ENCODE measurements around the gene BCL7C. TPM values are rescaled to one million over a fixed set of nuclear protein-coding genes. Genes with fewer than 3 reads are reported as not detected.

BCL7C gene
- polyA plus RNA-seq, 2 of the 4 experiments (the other 2 are of a cell fraction) = 10.8 to 12.9 TPM

GRCh38 chr16:30874821-30875717 is 18.8 kb downstream of the BCL7C start (continued):
- TF ChIP-seq FOXS1 (CRISPR knock-in tag; IDR thresholded peaks at IDR 0.05) = no peak

GRCh38 chr16:30874244-30874820 is 19.5 kb downstream of the BCL7C start:
- FAIRE-seq (no peak), DNase-seq (ENCODE audit: low read depth in 1 of 2, low spot score in 1 of 2) (no peak), ATAC-seq (peak in 1 of 2 experiments; percentile 3; a peak in 3 of 6 replicates)
- peak overlapping the region; percentile 71 for H3K4me3 ChIP-seq
- TF ChIP-seq E2F6 (IDR thresholded peaks at IDR 0.05; ENCODE audit: borderline replicate concordance, low read depth) (peak; percentile 46; the same call in 1 of the 2 replicates), TP53 (CRISPR knock-in tag; IDR thresholded peaks at IDR 0.05) (no peak)
- peaks cover 13% of the 10 kb centered on the region; the same call in 2 of the 3 replicates for H3K4me1 ChIP-seq
- 39% methylated on average over 23 of the region's 23 CpGs for WGBS (ENCODE audit: missing lambda C conversion rate)
- POLR2A ChIA-PET = interaction anchor here (0.8 to 2.3 kb wide), 9 partner anchors 12 to 96 kb away, joined by 4 to 26 read pairs (median 10); partner anchors contain the start of genes BCL7C and ZNF629
- no peaks in the 10 kb centered on the region for H3K9me3 ChIP-seq
- CTCF ChIA-PET = interaction anchor here (0.7 to 2.9 kb wide), 12 partner anchors 9 to 533 kb away, joined by 3 to 13 read pairs (median 4); no protein-coding TSS in a partner anchor
- H3K27ac ChIP-seq = peak overlapping the region; percentile 90 to 96
- peak overlapping the region; percentile 83 for H3K4me2 ChIP-seq

- Histone ChIP-seq H3K9me3 (no peaks in the 10 kb centered on the region), H3K4me3 (no peak overlapping the region), H3K27ac (no peak overlapping the region), H3K4me2 (no peak overlapping the region), H3K4me1 (0 out of 3 replicates have a peak, but pooled peaks cover 4% of the 10 kb centered on the region)
- TF ChIP-seq HDAC2 (IDR thresholded peaks at IDR 0.05) (no peak), CHD2 (IDR thresholded peaks at IDR 0.05; ENCODE audit: low read length, partially characterized antibody) (no peak), HOXA7 (CRISPR knock-in tag; IDR thresholded peaks at IDR 0.05) (no peak), ZSCAN20 (CRISPR knock-in tag; IDR thresholded peaks at IDR 0.05) (no peak), NFE2L2 (conservative IDR thresholded peaks at IDR 0.05; ENCODE audit: low read length) (no peak), E2F6 (IDR thresholded peaks at IDR 0.05; ENCODE audit: borderline replicate concordance, low read depth) (no peak), PBX3 (IDR thresholded peaks at IDR 0.05) (no peak), POLR2AphosphoS2 (conservative IDR thresholded peaks at IDR 0.05; ENCODE audit: low read length) (no peak), SREBF2 (IDR thresholded peaks at IDR 0.05) (no peak), TFCP2L1 (CRISPR knock-in tag; IDR thresholded peaks at IDR 0.05) (no peak), RFX5 (IDR thresholded peaks at IDR 0.05) (no peak), USF2 (IDR thresholded peaks at IDR 0.05) (no peak), SMC3 (IDR thresholded peaks at IDR 0.05) (no peak), ESRRA (IDR thresholded peaks at IDR 0.05; ENCODE audit: borderline replicate concordance, low read length) (no peak), HEYL (CRISPR knock-in tag; IDR thresholded peaks at IDR 0.05) (no peak), NPAS2 (CRISPR knock-in tag; IDR thresholded peaks at IDR 0.05; ENCODE audit: borderline replicate concordance) (no peak)
- ATAC-seq (no peak), DNase-seq (ENCODE audit: low read depth in 1 of 2, low spot score in 1 of 2) (no peak), FAIRE-seq (no peak)
- ChIA-PET POLR2A (no interaction called here), CTCF (interaction anchor here (0.6 to 4.8 kb wide), 3 partner anchors 16 to 31 kb away, joined by 3 to 22 read pairs (median 14); no protein-coding TSS in a partner anchor)
- WGBS (ENCODE audit: missing lambda C conversion rate) = 85% methylated on average over 6 of the region's 6 CpGs
Measured at GRCh38 chr16:30870904-30871303, 23.0 kb downstream of the BCL7C start.

Data from A549 (cell line).